Mucosa of stomach (tissue), 1 donor: ENCODE measurements around the gene NOC3L.
"Not testable (repeated sequence)": the region's sequence is repeated elsewhere in the genome, so short reads cannot be mapped to it uniquely, and the experiment has no call there.

ENCODE experiments used
- H3K27me3 ChIP-seq: one replicate; pipeline ENCODE4 v1.7.0; 2013; ENCODE audit warnings: mild to moderate bottlenecking, low read length; ENCODE audit not compliant: control insufficient read depth, insufficient read depth
- H3K36me3 ChIP-seq: one replicate; pipeline ENCODE4 v1.7.0; 2013; ENCODE audit warnings: low read length; ENCODE audit not compliant: control insufficient read depth, insufficient read depth
- H3K4me1 ChIP-seq: one replicate; pipeline ENCODE4 v1.7.0; 2013; ENCODE audit warnings: mild to moderate bottlenecking, low read length; ENCODE audit not compliant: control insufficient read depth, insufficient read depth
- H3K4me3 ChIP-seq: one replicate; pipeline ENCODE4 v1.7.0; 2013; ENCODE audit warnings: low read length
- H3K9ac ChIP-seq: one replicate; pipeline ENCODE4 v1.7.0; 2013; ENCODE audit warnings: mild to moderate bottlenecking, low read length, moderate library complexity
- H3K9me3 ChIP-seq: one replicate; pipeline ENCODE4 v1.7.0; 2013; ENCODE audit warnings: mild to moderate bottlenecking, low read length, moderate library complexity; ENCODE audit not compliant: control insufficient read depth
- donor health status: Pancreatic carcinoma.

The NOC3L gene

GRCh38 chr10:94357193-94357592 is 5.5 kb downstream of the NOC3L start:
- no peak overlapping the region for H3K9ac ChIP-seq
- no peak overlapping the region for H3K4me3 ChIP-seq
- H3K27me3 ChIP-seq = no peaks in the 10 kb centered on the region
- peaks cover 10% of the 10 kb centered on the region for H3K4me1 ChIP-seq
- H3K9me3 ChIP-seq = no peaks in the 10 kb centered on the region
- H3K36me3 ChIP-seq = no peaks in the 10 kb centered on the region

- no peaks in the 10 kb centered on the region for H3K36me3 ChIP-seq
- no peaks in the 10 kb centered on the region for H3K27me3 ChIP-seq
- no peaks in the 10 kb centered on the region for H3K9me3 ChIP-seq
Measured at GRCh38 chr10:94355841-94356240, 6.9 kb downstream of the NOC3L start.

GRCh38 chr10:94353336-94353735 is 9.4 kb downstream of the NOC3L start:
- Histone ChIP-seq H3K9me3 (no peaks in the 10 kb centered on the region), H3K4me1 (no peaks in the 10 kb centered on the region), H3K4me3 (no peak overlapping the region), H3K27me3 (no peaks in the 10 kb centered on the region), H3K36me3 (no peaks in the 10 kb centered on the region), H3K9ac (no peak overlapping the region)

More at GRCh38 chr10:94355841-94356240, 6.9 kb downstream of the NOC3L start:
- Histone ChIP-seq H3K4me3 (no peak overlapping the region), H3K4me1 (no peaks in the 10 kb centered on the region), H3K9ac (no peak overlapping the region)

GRCh38 chr10:94351089-94351488 is 11.7 kb downstream of the NOC3L start:
- H3K4me3 ChIP-seq = no peak overlapping the region
- H3K36me3 ChIP-seq = no peaks in the 10 kb centered on the region
- no peaks in the 10 kb centered on the region for H3K9me3 ChIP-seq
- H3K27me3 ChIP-seq = no peaks in the 10 kb centered on the region
- no peak overlapping the region for H3K9ac ChIP-seq
- no peaks in the 10 kb centered on the region for H3K4me1 ChIP-seq

- H3K27me3 ChIP-seq, H3K9ac ChIP-seq, H3K4me3 ChIP-seq, H3K9me3 ChIP-seq, H3K36me3 ChIP-seq, H3K4me1 ChIP-seq: not testable (repeated sequence)
Measured at GRCh38 chr10:94350500-94350899, 12.2 kb downstream of the NOC3L start.

GRCh38 chr10:94349327-94349726 is 13.4 kb downstream of the NOC3L start:
- no peaks in the 10 kb centered on the region for H3K36me3 ChIP-seq
- no peaks in the 10 kb centered on the region for H3K9me3 ChIP-seq

GRCh38 chr10:94344522-94345122 is 18.1 kb downstream of the NOC3L start:
- Histone ChIP-seq H3K36me3 (no peaks in the 10 kb centered on the region), H3K27me3 (no peaks in the 10 kb centered on the region), H3K4me1 (no peaks in the 10 kb centered on the region), H3K4me3 (no peak overlapping the region), H3K9ac (no peak overlapping the region), H3K9me3 (no peaks in the 10 kb centered on the region)

More at GRCh38 chr10:94349327-94349726, 13.4 kb downstream of the NOC3L start:
- Histone ChIP-seq H3K4me1 (no peaks in the 10 kb centered on the region), H3K9ac (no peak overlapping the region), H3K4me3 (no peak overlapping the region), H3K27me3 (no peaks in the 10 kb centered on the region)

- Histone ChIP-seq H3K36me3 (no peaks in the 10 kb centered on the region), H3K9ac (no peak overlapping the region), H3K4me3 (no peak overlapping the region), H3K4me1 (no peaks in the 10 kb centered on the region), H3K9me3 (no peaks in the 10 kb centered on the region), H3K27me3 (no peaks in the 10 kb centered on the region)
Measured at GRCh38 chr10:94343151-94343550, 19.6 kb downstream of the NOC3L start.

- H3K9me3 ChIP-seq = no peaks in the 10 kb centered on the region
- no peaks in the 10 kb centered on the region for H3K27me3 ChIP-seq
- no peaks in the 10 kb centered on the region for H3K4me1 ChIP-seq
- no peak overlapping the region for H3K9ac ChIP-seq
- H3K4me3 ChIP-seq = no peak overlapping the region
- H3K36me3 ChIP-seq = peaks cover 5% of the 10 kb centered on the region
Measured at GRCh38 chr10:94334857-94335256, 27.9 kb downstream of the NOC3L start.

- Histone ChIP-seq H3K36me3 (peaks cover 5% of the 10 kb centered on the region), H3K4me1 (no peaks in the 10 kb centered on the region), H3K27me3 (no peaks in the 10 kb centered on the region), H3K9me3 (no peaks in the 10 kb centered on the region), H3K9ac (no peak overlapping the region), H3K4me3 (no peak overlapping the region)
Measured at GRCh38 chr10:94333051-94333450, 29.7 kb downstream of the NOC3L start.

GRCh38 chr10:94328613-94329012 is 34.1 kb downstream of the NOC3L start:
- H3K9me3 ChIP-seq = no peaks in the 10 kb centered on the region
- H3K27me3 ChIP-seq = no peaks in the 10 kb centered on the region
- peaks cover 7% of the 10 kb centered on the region for H3K36me3 ChIP-seq
- H3K4me3 ChIP-seq = no peak overlapping the region
- H3K4me1 ChIP-seq = no peaks in the 10 kb centered on the region
- H3K9ac ChIP-seq = no peak overlapping the region

- no peaks in the 10 kb centered on the region for H3K27me3 ChIP-seq
- H3K4me1 ChIP-seq = no peaks in the 10 kb centered on the region
- no peaks in the 10 kb centered on the region for H3K9me3 ChIP-seq
- no peak overlapping the region for H3K9ac ChIP-seq
- H3K36me3 ChIP-seq = peaks cover 7% of the 10 kb centered on the region
- no peak overlapping the region for H3K4me3 ChIP-seq
Measured at GRCh38 chr10:94327649-94328048, 35.1 kb downstream of the NOC3L start.
